Neural progenitor cell (in vitro differentiated cells): ENCODE results near the gene NIM1K. TPM values are rescaled to one million over a fixed set of nuclear protein-coding genes. Genes with fewer than 3 reads are reported as not detected.

Experiments
- DNase-seq: peaks from one replicate; pipeline ENCODE4 v3.0.0-alpha.2; 2016; ENCODE audit warnings: low spot score
- H2AFZ ChIP-seq: fragments of 200-600 bp; sonication (generic); replicated peaks from 2 replicates; pipeline ENCODE4 v1.6.1; 2016; ENCODE audit warnings: antibody characterized with exemption
- H3F3A ChIP-seq: fragments of 200-600 bp; sonication (generic); 2 replicates; pipeline ENCODE4 v1.6.1; 2016; ENCODE audit warnings: antibody characterized with exemption, low read depth
- H3K27ac ChIP-seq: fragments of 200-600 bp; sonication (generic); 2 replicates; pipeline ENCODE4 v1.5.1; 2016; ENCODE audit warnings: mild to moderate bottlenecking
- H3K27me3 ChIP-seq: fragments of 200-600 bp; sonication (generic); 2 replicates; pipeline ENCODE4 v1.6.1; 2016; ENCODE audit warnings: mild to moderate bottlenecking, moderate library complexity
- H3K36me3 ChIP-seq: fragments of 200-600 bp; sonication (generic); 2 replicates; pipeline ENCODE4 v1.5.1; 2016
- H3K4me1 ChIP-seq: fragments of 200-600 bp; sonication (generic); 2 replicates; pipeline ENCODE4 v1.6.1; 2016; ENCODE audit warnings: mixed run types
- H3K4me2 ChIP-seq: fragments of 200-600 bp; sonication (generic); 2 replicates; pipeline ENCODE4 v1.6.1; 2016
- H3K4me3 ChIP-seq: fragments of 200-600 bp; sonication (generic); 2 replicates; pipeline ENCODE4 v1.5.1; 2016
- H3K79me2 ChIP-seq: fragments of 200-600 bp; sonication (generic); 2 replicates; pipeline ENCODE4 v1.6.1; 2016; ENCODE audit warnings: low read depth
- H3K9ac ChIP-seq: fragments of 200-600 bp; sonication (generic); 2 replicates; pipeline ENCODE4 v1.6.1; 2016
- H3K9me3 ChIP-seq: fragments of 200-600 bp; sonication (generic); 2 replicates; pipeline ENCODE4 v1.5.1; 2016; ENCODE audit warnings: low read depth
- H4K20me1 ChIP-seq: fragments of 200-600 bp; sonication (generic); 2 replicates; pipeline ENCODE4 v1.6.1; 2016; ENCODE audit warnings: low read depth
- H3K27ac Mint-ChIP-seq: 3 replicates; pipeline ENCODE4 v1.8.0; 2021; ENCODE audit warnings: mixed read lengths
- H3K27me3 Mint-ChIP-seq: 2 replicates; pipeline ENCODE4 v1.8.0; 2022; ENCODE audit warnings: low read depth, mild to moderate bottlenecking, inconsistent platforms, moderate library complexity, mixed read lengths; ENCODE audit not compliant: insufficient read depth
- H3K36me3 Mint-ChIP-seq: 3 replicates; pipeline ENCODE4 v1.8.0; 2021; ENCODE audit warnings: mixed read lengths
- H3K4me1 Mint-ChIP-seq: 3 replicates; pipeline ENCODE4 v1.8.0; 2021; ENCODE audit warnings: mixed read lengths
- H3K4me3 Mint-ChIP-seq: 3 replicates; pipeline ENCODE4 v1.8.0; 2021; ENCODE audit warnings: mild to moderate bottlenecking, moderate library complexity, mixed read lengths
- H3K9me3 Mint-ChIP-seq: 3 replicates; pipeline ENCODE4 v1.8.0; 2020; ENCODE audit warnings: mixed read lengths
- CTCF ChIP-seq: fragments of 200-600 bp; sonication (generic); IDR thresholded peaks from 2 replicates; pipeline ENCODE4 v1.5.1; 2017; ENCODE audit warnings: antibody characterized with exemption, mild to moderate bottlenecking
- EZH2 ChIP-seq: fragments of 200-600 bp; sonication (generic); IDR thresholded peaks from 2 replicates; pipeline ENCODE4 v1.6.1; 2017; ENCODE audit warnings: antibody characterized with exemption, mild to moderate bottlenecking, moderate library complexity
- EZH2phosphoT487 ChIP-seq: fragments of 200-600 bp; sonication (generic); IDR thresholded peaks from 2 replicates; pipeline ENCODE4 v1.6.1; 2017; ENCODE audit warnings: antibody characterized with exemption
- total RNA-seq: library from RNA; depleted of rRNA; stranded (reverse); fragments of >200 nt; gene quantifications from 2 replicates; pipeline ENCODE4 v1.2.3, GENCODE V29; 2015; ENCODE audit warnings: low replicate concordance

NIM1K gene
- total RNA-seq, 1 donor from 2014 or later: not detected

- Mint-ChIP-seq H3K27ac (no peak overlapping the region), H3K27me3 (peaks cover 17% of the 10 kb centered on the region), H3K9me3 (peaks cover 3% of the 10 kb centered on the region), H3K4me1 (no peaks in the 10 kb centered on the region), H3K4me3 (no peak overlapping the region), H3K36me3 (peaks cover 12% of the 10 kb centered on the region)
- Histone ChIP-seq H3K4me3 (no peak overlapping the region), H4K20me1 (peaks cover 3% of the 10 kb centered on the region), H3K9me3 (no peaks in the 10 kb centered on the region), H3K36me3 (no peaks in the 10 kb centered on the region), H3F3A (peaks cover 16% of the 10 kb centered on the region), H3K27me3 (no peaks in the 10 kb centered on the region), H2AFZ (no peak overlapping the region), H3K4me2 (no peak overlapping the region), H3K4me1 (no peaks in the 10 kb centered on the region), H3K79me2 (no peaks in the 10 kb centered on the region), H3K27ac (no peak overlapping the region), H3K9ac (no peak overlapping the region)
- DNase-seq: no peak
- TF ChIP-seq CTCF: no peak
- TF ChIP-seq EZH2phosphoT487: no peak
These were observed 90.0 kb downstream of the NIM1K start for GRCh38 chr5:43281840-43282658.

GRCh38 chr5:43286623-43287022, 94.6 kb downstream of the NIM1K start:
- Histone ChIP-seq H3F3A (peaks cover 61% of the 10 kb centered on the region), H3K9me3 (no peaks in the 10 kb centered on the region), H3K36me3 (peaks cover 18% of the 10 kb centered on the region), H3K27ac (peak overlapping the region; percentile 58), H3K4me1 (no peaks in the 10 kb centered on the region), H4K20me1 (peaks cover 28% of the 10 kb centered on the region), H3K9ac (no peak overlapping the region), H3K4me3 (no peak overlapping the region), H3K4me2 (no peak overlapping the region), H2AFZ (no peak overlapping the region), H3K79me2 (peaks cover 4% of the 10 kb centered on the region), H3K27me3 (no peaks in the 10 kb centered on the region)
- Mint-ChIP-seq H3K27ac (peak overlapping the region; percentile 72), H3K36me3 (peaks cover 46% of the 10 kb centered on the region), H3K27me3 (peaks cover 10% of the 10 kb centered on the region), H3K4me3 (no peak overlapping the region), H3K9me3 (no peaks in the 10 kb centered on the region), H3K4me1 (no peaks in the 10 kb centered on the region)
- DNase-seq: no peak
- no peak for TF ChIP-seq EZH2phosphoT487
- TF ChIP-seq CTCF: no peak
- TF ChIP-seq EZH2: no peak

- peaks cover 24% of the 10 kb centered on the region for H3K36me3 ChIP-seq
These were observed 95.5 kb downstream of the NIM1K start for GRCh38 chr5:43287493-43287892.

More at GRCh38 chr5:43287493-43287892, 95.5 kb downstream of the NIM1K start:
- Histone ChIP-seq H3K9me3 (no peaks in the 10 kb centered on the region), H4K20me1 (peaks cover 30% of the 10 kb centered on the region), H3K27ac (no peak overlapping the region), H3K4me1 (no peaks in the 10 kb centered on the region), H3K9ac (no peak overlapping the region), H3K4me3 (no peak overlapping the region), H3K4me2 (no peak overlapping the region), H3K27me3 (no peaks in the 10 kb centered on the region), H2AFZ (no peak overlapping the region), H3K79me2 (peaks cover 6% of the 10 kb centered on the region), H3F3A (peaks cover 67% of the 10 kb centered on the region)
- Mint-ChIP-seq H3K27ac (no peak overlapping the region), H3K9me3 (no peaks in the 10 kb centered on the region), H3K4me3 (no peak overlapping the region), H3K27me3 (peaks cover 10% of the 10 kb centered on the region), H3K36me3 (peaks cover 50% of the 10 kb centered on the region), H3K4me1 (no peaks in the 10 kb centered on the region)
- TF ChIP-seq EZH2 (no peak), EZH2phosphoT487 (no peak), CTCF (no peak)
- DNase-seq: no peak
